Neuronal stem cell (in vitro differentiated cells): ENCODE results near the gene UGDH.
"Not testable (repeated sequence)": the region's sequence is repeated elsewhere in the genome, so short reads cannot be mapped to it uniquely, and the experiment has no call there.

Experiments
- DNase-seq: peaks from one replicate; pipeline ENCODE4 v3.0.0-alpha.2; 2013; ENCODE audit warnings: low spot score
- H2AFZ ChIP-seq: one replicate; pipeline ENCODE4 v1.6.1; 2013; ENCODE audit warnings: mild to moderate bottlenecking, low read length, inconsistent platforms
- H2AK5ac ChIP-seq: 2 replicates; pipeline ENCODE4 v1.6.1; 2013; ENCODE audit warnings: low read depth, mild to moderate bottlenecking, inconsistent platforms, low read length, moderate library complexity, mixed read lengths
- H2BK120ac ChIP-seq: 2 replicates; pipeline ENCODE4 v1.6.1; 2013; ENCODE audit warnings: low read depth, mild to moderate bottlenecking, inconsistent platforms, low read length, moderate library complexity, mixed read lengths
- H2BK12ac ChIP-seq: one replicate; pipeline ENCODE4 v1.6.1; 2013; ENCODE audit warnings: low read length, inconsistent platforms
- H2BK15ac ChIP-seq: 2 replicates; pipeline ENCODE4 v1.6.1; 2013; ENCODE audit warnings: mild to moderate bottlenecking, low read length, inconsistent platforms, mixed read lengths
- H2BK5ac ChIP-seq: one replicate; pipeline ENCODE4 v1.6.1; 2013; ENCODE audit warnings: inconsistent platforms, mild to moderate bottlenecking, low read length, moderate library complexity
- H3K14ac ChIP-seq: one replicate; pipeline ENCODE4 v1.6.1; 2013; ENCODE audit warnings: low read length, inconsistent platforms
- H3K18ac ChIP-seq: 2 replicates; pipeline ENCODE4 v1.6.1; 2013; ENCODE audit warnings: low read length, inconsistent platforms
- H3K23ac ChIP-seq: 2 replicates; pipeline ENCODE4 v1.6.1; 2013; ENCODE audit warnings: low read depth, mild to moderate bottlenecking, mixed read lengths, low read length, inconsistent platforms; ENCODE audit not compliant: poor library complexity
- H3K27ac ChIP-seq: replicated peaks from 3 replicates; pipeline ENCODE4 v1.5.1; 2013; ENCODE audit warnings: low read length, inconsistent platforms
- H3K27me3 ChIP-seq, 3 experiments: 2 replicates each; pipeline ENCODE4 v1.6.1; 2013; ENCODE audit warnings: low read length in 3 of 3, mild to moderate bottlenecking in 2 of 3, inconsistent platforms in 1 of 3, low read depth in 1 of 3, mixed read lengths in 1 of 3, moderate library complexity in 1 of 3; ENCODE audit not compliant: control insufficient read depth in 3 of 3, insufficient read depth in 3 of 3
- H3K36me3 ChIP-seq, 2 donors: replicated peaks in 1 of 2; 2 replicates each; pipeline ENCODE4 v1.6.1; 2013; ENCODE audit warnings: low read length in 2 of 2; ENCODE audit not compliant: control insufficient read depth in 2 of 2, insufficient read depth in 2 of 2
- H3K4ac ChIP-seq: 2 replicates; pipeline ENCODE4 v1.6.1; 2013; ENCODE audit warnings: inconsistent platforms, mild to moderate bottlenecking, low read length, moderate library complexity
- H3K4me1 ChIP-seq, 2 donors: 1 replicate in 1 of 2; 2 replicates in 1 of 2; pipeline ENCODE4 v1.6.1; 2013; ENCODE audit warnings: low read length in 2 of 2, low read depth in 1 of 2; ENCODE audit not compliant: control insufficient read depth in 2 of 2, insufficient read depth in 1 of 2
- H3K4me2 ChIP-seq: one replicate; pipeline ENCODE4 v1.6.1; 2013; ENCODE audit warnings: mild to moderate bottlenecking, low read length, inconsistent platforms; ENCODE audit not compliant: insufficient read depth, poor library complexity, severe bottlenecking
- H3K4me3 ChIP-seq, 2 donors: 2 replicates each; pipeline ENCODE4 v1.5.1; 2013; ENCODE audit warnings: low read length in 2 of 2, mild to moderate bottlenecking in 2 of 2, inconsistent platforms in 1 of 2, moderate library complexity in 1 of 2
- H3K79me1 ChIP-seq: one replicate; pipeline ENCODE4 v1.6.1; 2013; ENCODE audit warnings: low read depth, mild to moderate bottlenecking, inconsistent platforms, low read length, moderate library complexity
- H3K9ac ChIP-seq: one replicate; pipeline ENCODE4 v1.6.1; 2013; ENCODE audit warnings: mild to moderate bottlenecking, low read depth, low read length, inconsistent platforms; ENCODE audit not compliant: poor library complexity
- H3K9me3 ChIP-seq, 2 donors: replicated peaks in 1 of 2; 2 replicates each; pipeline versions ENCODE3 to v1.6.1; 2013; ENCODE audit warnings: low read length in 2 of 2, mild to moderate bottlenecking in 2 of 2, inconsistent platforms in 1 of 2, low read depth in 1 of 2, mixed read lengths in 1 of 2, moderate library complexity in 1 of 2; ENCODE audit not compliant: control insufficient read depth in 2 of 2, insufficient read depth in 1 of 2
- H4K8ac ChIP-seq: one replicate; pipeline ENCODE4 v1.6.1; 2013; ENCODE audit warnings: low read depth, mild to moderate bottlenecking, inconsistent platforms, low read length, moderate library complexity
- H4K91ac ChIP-seq: one replicate; pipeline ENCODE4 v1.6.1; 2013; ENCODE audit warnings: low read length, low read depth, mild to moderate bottlenecking, inconsistent platforms; ENCODE audit not compliant: poor library complexity
- WGBS, 2 donors: extraction: QIAGEN DNeasy Blood & Tissue Kit; methylation state at CpG; one replicate each; pipeline ENCODE4 v1.1.7; 2013; ENCODE audit warnings: missing lambda C conversion rate in 2 of 2, mixed read lengths in 1 of 2; ENCODE audit not compliant: insufficient read length in 2 of 2, insufficient replicate concordance in 1 of 2; ENCODE audit errors: extremely low coverage in 2 of 2; 5-methylcytosine and 5-hydroxymethylcytosine counted together

Gene UGDH

GRCh38 chr4:39544580-39545315, 17.5 kb upstream of the UGDH start:
- no peak overlapping the region for H2AK5ac ChIP-seq
- no peak overlapping the region for H3K9ac ChIP-seq
- no peak overlapping the region for H3K14ac ChIP-seq
- WGBS, 2 donors: no CpG with 5 or more reads among the region's 1 CpG
- no peak for DNase-seq
- no peaks in the 10 kb centered on the region for H3K27me3 ChIP-seq
- no peak overlapping the region for H2BK15ac ChIP-seq
- H3K4me1 ChIP-seq: peaks cover 0 to 3% of the 10 kb centered on the region in 2 donors
- H3K4me2 ChIP-seq: no peak overlapping the region
- H3K4me3 ChIP-seq: no peak overlapping the region
- no peak overlapping the region for H2AFZ ChIP-seq
- no peak overlapping the region for H4K8ac ChIP-seq
- H3K36me3 ChIP-seq: peaks cover 0 to 3% of the 10 kb centered on the region in 2 donors
- H4K91ac ChIP-seq: no peak overlapping the region
- no peak overlapping the region for H3K23ac ChIP-seq
- H3K27ac ChIP-seq: peak overlapping the region; percentile 15
- no peak overlapping the region for H2BK12ac ChIP-seq
- no peak overlapping the region for H2BK5ac ChIP-seq
- no peaks in the 10 kb centered on the region for H3K79me1 ChIP-seq
- H3K4ac ChIP-seq: no peak overlapping the region
- H3K9me3 ChIP-seq: peaks cover 1 to 4% of the 10 kb centered on the region in 2 donors
- no peak overlapping the region for H2BK120ac ChIP-seq
- no peak overlapping the region for H3K18ac ChIP-seq

GRCh38 chr4:39544080-39544479, 16.8 kb upstream of the UGDH start:
- H2BK15ac ChIP-seq, H3K36me3 ChIP-seq, H3K4me2 ChIP-seq, H3K4me3 ChIP-seq, H2AK5ac ChIP-seq, H3K79me1 ChIP-seq, H2AFZ ChIP-seq, H3K23ac ChIP-seq, H4K8ac ChIP-seq, H3K14ac ChIP-seq, H3K4ac ChIP-seq, H2BK5ac ChIP-seq, DNase-seq, H4K91ac ChIP-seq, H2BK12ac ChIP-seq, H2BK120ac ChIP-seq, H3K27me3 ChIP-seq, H3K4me1 ChIP-seq, H3K9me3 ChIP-seq: not testable (repeated sequence)
- Histone ChIP-seq H3K18ac (peak overlapping the region; percentile 13), H3K27ac (peak overlapping the region; percentile 15), H3K9ac (peak overlapping the region; percentile 30)
- no CpG with 5 or more reads among the region's 4 CpGs for WGBS, 2 donors

- Histone ChIP-seq H3K4ac (no peak overlapping the region), H3K4me3 (no peak overlapping the region), H2BK120ac (no peak overlapping the region), H2BK12ac (no peak overlapping the region), H3K4me1 (peaks cover 0 to 3% of the 10 kb centered on the region in 2 donors), H3K27me3 (no peaks in the 10 kb centered on the region), H2AFZ (no peak overlapping the region), H4K91ac (no peak overlapping the region), H3K27ac (no peak overlapping the region), H3K9ac (no peak overlapping the region), H2BK5ac (no peak overlapping the region), H2BK15ac (no peak overlapping the region), H3K36me3 (peaks cover 0 to 11% of the 10 kb centered on the region in 2 donors), H3K23ac (no peak overlapping the region), H3K4me2 (no peak overlapping the region), H3K79me1 (no peaks in the 10 kb centered on the region), H3K9me3 (peaks cover 1 to 4% of the 10 kb centered on the region in 2 donors), H3K18ac (no peak overlapping the region), H4K8ac (no peak overlapping the region), H2AK5ac (no peak overlapping the region), H3K14ac (no peak overlapping the region)
- no peak for DNase-seq
- whole genome bisulfite sequencing, 2 donors: no CpG with 5 or more reads among the region's 5 CpGs
Observed at GRCh38 chr4:39543034-39543433, 15.8 kb upstream of the UGDH start.

GRCh38 chr4:39542611-39543012, 15.4 kb upstream of the UGDH start:
- H3K18ac ChIP-seq: no peak overlapping the region
- no peak overlapping the region for H3K14ac ChIP-seq
- peaks cover 1 to 4% of the 10 kb centered on the region in 2 donors for H3K9me3 ChIP-seq
- H4K8ac ChIP-seq: no peak overlapping the region
- no CpG with 5 or more reads among the region's 4 CpGs for WGBS, 2 donors
- no peak overlapping the region for H3K4ac ChIP-seq
- peaks cover 0 to 3% of the 10 kb centered on the region in 2 donors for H3K4me1 ChIP-seq
- H2AFZ ChIP-seq: no peak overlapping the region
- no peak overlapping the region for H3K27ac ChIP-seq
- H3K9ac ChIP-seq: no peak overlapping the region
- peaks cover 0 to 11% of the 10 kb centered on the region in 2 donors for H3K36me3 ChIP-seq
- no peak overlapping the region for H3K4me2 ChIP-seq
- H3K27me3 ChIP-seq: no peaks in the 10 kb centered on the region
- no peak overlapping the region for H3K23ac ChIP-seq
- no peaks in the 10 kb centered on the region for H3K79me1 ChIP-seq
- H2BK120ac ChIP-seq: no peak overlapping the region
- no peak overlapping the region for H3K4me3 ChIP-seq
- H2BK12ac ChIP-seq: no peak overlapping the region
- no peak overlapping the region for H2AK5ac ChIP-seq
- no peak overlapping the region for H2BK15ac ChIP-seq
- H2BK5ac ChIP-seq: no peak overlapping the region
- DNase-seq: no peak
- no peak overlapping the region for H4K91ac ChIP-seq
